ENCODE measurements around the gene YES1.
"Not testable (repeated sequence)": the region's sequence is repeated elsewhere in the genome, so short reads cannot be mapped to it uniquely, and the experiment has no call there.

Gene YES1

GRCh38 chr18:717003-717402 is 95.0 kb downstream of the YES1 start:
- DNase-seq: no peak

DNA sequence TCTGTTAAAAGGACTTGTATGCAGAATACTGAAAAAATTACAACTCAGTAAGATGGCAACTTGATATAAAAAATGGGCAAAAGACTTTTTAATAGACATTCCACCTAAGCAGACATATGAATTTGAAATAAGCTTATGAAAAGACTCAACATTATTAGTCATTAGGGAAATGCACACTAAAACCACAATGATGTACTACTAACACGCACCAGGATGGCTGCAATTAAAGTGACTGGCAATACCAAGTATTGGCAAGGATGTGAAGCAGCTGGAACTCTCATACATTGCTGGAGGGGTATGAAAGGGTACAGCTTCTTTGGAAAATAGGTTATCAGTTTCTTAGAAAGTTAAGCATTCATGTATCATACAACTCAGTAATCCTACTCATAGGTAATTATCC is 96.4 kb downstream of the YES1 start:
- no peak for DNase-seq

DNA sequence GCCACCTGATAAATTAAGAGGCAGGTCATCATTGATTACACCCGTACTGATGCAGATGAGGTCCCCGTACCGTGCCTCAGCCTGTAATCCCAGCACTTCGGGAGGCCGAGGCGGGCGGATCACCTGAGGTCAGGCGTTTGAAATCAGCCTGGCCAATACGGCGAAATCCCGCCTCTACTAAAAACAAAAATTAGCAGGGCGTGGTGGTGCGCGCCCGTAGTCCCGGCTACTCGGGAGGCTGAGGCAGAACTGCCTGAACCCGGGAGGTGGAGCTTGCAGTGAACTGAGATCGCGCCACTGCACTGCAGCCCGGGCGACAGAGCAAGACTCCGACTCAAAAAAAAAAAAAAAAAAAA is 98.9 kb downstream of the YES1 start:
- no peak for DNase-seq

DNA sequence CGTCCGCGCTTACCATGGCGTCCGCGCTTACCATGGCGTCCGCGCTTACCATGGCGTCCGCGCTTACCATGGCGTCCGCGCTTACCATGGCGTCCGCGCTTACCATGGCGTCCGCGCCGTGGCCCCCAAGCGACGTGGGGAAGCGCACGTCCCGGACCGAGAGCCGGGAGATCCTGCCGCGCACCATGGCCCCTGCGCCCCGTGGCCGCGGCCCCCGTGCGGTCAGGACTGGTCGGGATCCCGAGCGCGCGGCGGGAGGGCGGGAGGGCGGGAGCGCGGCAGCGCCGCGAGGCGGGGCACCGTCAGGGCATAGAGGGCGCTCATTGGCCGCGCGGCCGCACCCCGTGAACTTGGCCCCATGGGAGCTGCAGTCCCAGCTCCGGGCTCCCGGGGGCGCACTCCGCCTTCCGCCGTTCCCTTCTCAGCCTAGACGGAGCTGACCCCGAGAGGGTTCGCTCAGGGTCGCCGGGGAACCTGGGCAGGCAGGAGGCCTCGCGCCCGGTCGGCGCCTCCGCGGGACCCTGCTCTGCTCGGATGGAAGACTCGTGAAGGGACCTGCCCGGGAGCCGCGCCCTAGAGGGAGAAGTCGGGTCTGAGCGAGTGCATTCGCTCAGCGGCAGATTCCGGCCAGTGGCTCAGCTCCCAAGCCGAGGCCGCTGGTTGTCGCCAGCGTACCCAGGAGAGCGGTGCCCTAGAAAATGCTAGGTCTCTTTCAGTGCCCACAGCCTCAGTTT is 99.5 kb downstream of the YES1 start, which contains the start of gene ENOSF1:
TSS of gene ENOSF1 (minus strand) at position 230 of the 734 bp plus-strand sequence. CDS start at position 187, 43 bp downstream.
- DNase-seq: peak; percentile 68 to 83

- DNase-seq: peak; percentile 13 to 25
Measured at GRCh38 chr18:711657-712400, 100.2 kb downstream of the YES1 start.

- no peak for DNase-seq
Measured at GRCh38 chr18:711310-711656, 100.8 kb downstream of the YES1 start.

GRCh38 chr18:710418-711300 is 101.4 kb downstream of the YES1 start:
- DNase-seq: no peak

GRCh38 chr18:709771-710170 is 102.3 kb downstream of the YES1 start:
- no peak for DNase-seq

DNA sequence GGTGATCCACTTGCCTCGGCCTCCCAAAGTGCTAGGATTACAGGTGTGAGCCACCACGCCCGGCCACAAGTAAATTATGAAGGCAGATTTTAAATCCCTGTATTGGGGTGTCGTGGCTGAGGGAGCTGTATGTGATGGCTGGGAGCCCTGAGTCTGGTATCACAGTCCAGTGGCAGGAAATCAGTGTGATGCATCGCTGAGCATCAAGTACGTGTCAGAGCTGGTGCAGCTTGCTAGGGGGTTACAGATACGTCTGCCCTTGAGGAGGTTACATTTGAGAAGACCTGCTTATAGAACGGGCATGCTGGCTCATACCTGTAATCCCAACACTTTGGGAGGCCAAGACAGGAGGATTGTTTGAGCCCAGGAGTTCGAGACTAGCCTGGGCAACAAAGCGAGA is 103.9 kb downstream of the YES1 start:
- DNase-seq: no peak

DNA sequence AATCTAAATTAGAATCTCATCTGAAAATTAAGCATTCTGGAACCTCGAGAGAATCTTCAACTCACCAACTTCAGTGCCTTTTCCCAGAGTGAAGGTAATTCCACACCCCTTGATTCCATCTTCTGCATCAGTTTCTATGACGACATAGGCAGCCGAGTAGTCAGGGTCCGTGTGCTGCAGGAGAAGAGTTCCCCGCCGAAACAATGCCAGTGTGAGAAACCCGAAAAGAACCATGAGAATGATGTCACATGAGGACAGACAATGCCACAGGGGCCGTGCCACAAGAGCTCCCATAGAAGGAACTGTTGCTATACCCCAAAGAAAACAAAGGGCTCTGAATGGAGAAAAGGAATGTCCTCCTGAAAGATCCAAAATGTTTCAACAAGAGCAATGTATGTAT is 105.6 kb downstream of the YES1 start:
- DNase-seq: no peak

DNA sequence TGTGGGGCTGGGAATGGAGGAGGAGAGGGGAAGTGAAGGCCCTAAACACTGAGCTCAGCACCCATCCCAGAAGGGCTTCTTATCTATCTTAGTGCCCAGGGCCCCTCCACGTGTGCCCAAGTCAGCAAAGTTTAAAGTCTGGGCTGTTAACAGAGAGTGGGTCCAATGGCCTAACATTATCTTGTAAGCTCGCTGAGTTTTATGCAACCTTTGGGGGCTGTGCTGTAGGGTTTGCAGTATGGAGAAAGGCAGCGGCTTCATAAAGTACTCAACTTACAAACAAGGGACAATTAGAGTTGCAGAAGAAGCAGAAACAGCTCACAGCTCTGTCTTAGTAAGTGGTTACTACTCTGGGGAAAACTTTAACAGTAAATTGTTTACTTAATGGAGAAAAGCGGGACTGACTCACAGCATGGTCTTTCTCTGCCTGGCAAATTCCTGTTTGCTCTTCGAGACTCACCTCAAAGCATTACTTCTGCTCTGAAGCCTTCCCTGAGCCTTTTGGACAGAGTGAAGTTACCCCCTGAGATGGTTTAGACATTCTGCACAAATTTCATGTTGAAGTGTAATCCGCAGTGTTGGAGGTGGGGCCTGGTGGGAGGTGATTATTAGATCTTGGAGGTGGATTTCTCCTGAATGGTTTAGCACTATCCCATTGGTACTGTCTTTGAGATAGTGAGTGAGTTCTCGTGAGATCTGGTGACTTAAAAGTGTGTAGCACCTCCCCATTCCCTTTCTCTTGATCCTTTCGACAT is 108.7 kb downstream of the YES1 start:
- DNase-seq: no peak

GRCh38 chr18:697800-698199 is 114.2 kb downstream of the YES1 start:
- DNase-seq: no peak

DNA sequence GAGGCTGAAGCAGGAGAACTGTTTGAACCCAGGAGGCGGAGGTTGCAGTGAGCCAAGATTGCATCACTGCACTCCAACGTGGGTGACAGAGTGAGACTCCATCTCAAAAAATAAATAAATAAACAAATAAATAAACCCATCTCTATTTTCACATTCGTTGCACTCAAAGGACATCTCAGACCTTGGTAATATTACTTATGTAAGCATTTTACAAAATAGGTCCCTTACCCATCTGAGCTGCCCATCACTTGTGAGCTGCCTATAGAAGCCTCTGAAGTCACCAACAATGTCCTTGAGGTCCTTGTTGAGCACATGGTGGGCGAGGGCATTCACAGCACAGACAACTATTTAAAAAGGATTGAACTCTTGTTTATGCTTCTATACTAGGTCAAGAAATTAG is 115.0 kb downstream of the YES1 start:
- DNase-seq: no peak

DNA sequence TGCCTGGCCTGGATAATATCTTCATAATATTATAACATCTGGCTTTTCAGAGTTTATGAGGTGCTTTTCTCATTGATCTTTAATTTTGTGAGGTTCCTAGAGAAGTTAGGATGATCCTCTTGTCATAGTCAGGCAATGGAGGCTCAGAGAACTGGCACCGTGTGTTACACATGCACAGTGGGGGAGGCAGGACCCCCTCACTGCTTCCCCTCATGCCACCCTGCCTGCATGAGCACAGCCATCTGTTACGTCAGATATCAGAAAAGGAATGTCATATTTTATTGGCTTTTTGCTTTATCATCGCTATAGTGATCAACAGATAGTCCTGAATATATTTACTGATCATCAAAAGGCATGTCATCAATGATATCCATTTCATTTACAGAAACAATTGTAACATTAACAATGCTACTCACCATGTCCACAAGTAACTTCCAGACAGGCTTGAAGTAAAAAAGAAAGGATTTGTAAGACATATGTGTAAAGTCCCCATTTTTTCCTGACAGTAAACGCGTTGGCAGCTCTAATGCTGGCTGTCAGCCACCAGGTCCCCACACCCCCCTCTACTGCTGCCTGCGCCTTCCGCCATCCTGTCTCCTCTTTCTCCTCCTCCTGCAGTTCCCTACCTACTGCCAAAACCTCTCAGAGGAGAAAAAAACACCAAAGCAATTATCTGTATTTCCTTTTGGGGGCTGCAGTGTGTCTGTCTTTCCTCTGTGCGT is 118.4 kb downstream of the YES1 start:
- no peak for DNase-seq

GRCh38 chr18:692824-693223 is 119.2 kb downstream of the YES1 start:
- no peak for DNase-seq

DNA sequence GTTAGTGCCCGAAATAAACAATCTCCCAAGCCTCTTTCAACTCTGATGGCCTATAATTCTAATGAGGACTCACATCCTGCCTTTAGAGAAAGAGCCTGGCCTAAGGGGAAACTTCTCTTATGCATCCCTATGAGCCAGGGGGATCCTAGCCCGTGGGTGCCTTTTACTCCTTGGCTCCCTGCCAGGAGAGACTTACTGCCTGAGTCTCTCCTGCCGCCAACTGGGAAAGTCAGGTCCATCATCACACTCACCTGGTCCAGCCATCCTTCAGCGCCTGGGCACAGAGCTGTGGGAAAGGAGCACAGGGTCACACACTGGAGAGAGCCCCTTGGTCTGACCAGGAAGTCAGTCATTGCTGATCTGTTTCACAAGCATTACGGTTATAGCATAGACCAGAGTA is 123.7 kb downstream of the YES1 start:
- DNase-seq: no peak

- no peak for DNase-seq
Measured at GRCh38 chr18:686339-687111, 125.5 kb downstream of the YES1 start.

DNA sequence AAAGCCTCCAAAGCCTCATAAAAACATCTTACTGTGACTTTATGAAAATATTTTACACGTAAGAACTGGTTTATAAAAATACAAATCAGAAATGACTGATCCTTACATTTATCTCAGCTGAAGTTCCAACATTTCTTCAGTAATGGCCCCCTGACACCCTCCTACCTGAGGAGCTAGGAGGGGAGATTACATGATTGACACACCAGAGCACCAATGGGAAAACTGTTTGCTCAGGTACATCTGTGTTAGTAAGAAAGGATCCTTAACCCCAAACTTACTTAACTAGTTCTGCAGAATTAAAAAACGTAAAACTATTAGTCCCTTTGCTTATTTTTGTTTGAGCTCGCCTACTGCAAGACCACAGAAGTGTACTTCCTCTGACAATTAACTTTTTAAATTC is 126.6 kb downstream of the YES1 start:
- DNase-seq: no peak

- DNase-seq: no peak
Measured at GRCh38 chr18:683531-683930, 128.5 kb downstream of the YES1 start.

- DNase-seq: no peak
Measured at GRCh38 chr18:682833-683232, 129.2 kb downstream of the YES1 start.

DNA sequence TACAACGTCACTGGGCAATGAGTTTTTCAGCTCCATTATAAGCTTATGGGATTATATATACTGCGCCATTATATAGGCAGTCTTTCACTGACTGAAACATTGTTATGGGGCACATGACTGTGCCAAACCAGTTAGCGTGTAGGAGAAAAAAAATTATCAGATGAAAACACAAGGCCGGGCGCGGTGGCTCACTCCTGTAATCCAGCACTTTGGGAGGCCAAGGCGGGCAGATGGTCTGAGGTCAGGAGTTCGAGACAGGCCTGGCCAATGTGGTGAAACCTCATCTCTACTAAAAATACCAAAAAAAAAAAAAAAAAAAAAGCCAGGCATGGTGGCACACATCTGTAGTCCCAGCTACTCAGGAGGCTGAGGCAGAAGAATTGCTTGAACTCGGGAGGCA is 129.6 kb downstream of the YES1 start:
- DNase-seq: not testable (repeated sequence)

Measured in SHP77 (cell line).